Left hindlimb (tissue), 1 donor: ENCODE measurements around the gene FSTL5.

Experiments
- DNase-seq: peaks from one replicate; pipeline ENCODE4 v3.0.0-alpha.2; 2018

The FSTL5 gene

DNA sequence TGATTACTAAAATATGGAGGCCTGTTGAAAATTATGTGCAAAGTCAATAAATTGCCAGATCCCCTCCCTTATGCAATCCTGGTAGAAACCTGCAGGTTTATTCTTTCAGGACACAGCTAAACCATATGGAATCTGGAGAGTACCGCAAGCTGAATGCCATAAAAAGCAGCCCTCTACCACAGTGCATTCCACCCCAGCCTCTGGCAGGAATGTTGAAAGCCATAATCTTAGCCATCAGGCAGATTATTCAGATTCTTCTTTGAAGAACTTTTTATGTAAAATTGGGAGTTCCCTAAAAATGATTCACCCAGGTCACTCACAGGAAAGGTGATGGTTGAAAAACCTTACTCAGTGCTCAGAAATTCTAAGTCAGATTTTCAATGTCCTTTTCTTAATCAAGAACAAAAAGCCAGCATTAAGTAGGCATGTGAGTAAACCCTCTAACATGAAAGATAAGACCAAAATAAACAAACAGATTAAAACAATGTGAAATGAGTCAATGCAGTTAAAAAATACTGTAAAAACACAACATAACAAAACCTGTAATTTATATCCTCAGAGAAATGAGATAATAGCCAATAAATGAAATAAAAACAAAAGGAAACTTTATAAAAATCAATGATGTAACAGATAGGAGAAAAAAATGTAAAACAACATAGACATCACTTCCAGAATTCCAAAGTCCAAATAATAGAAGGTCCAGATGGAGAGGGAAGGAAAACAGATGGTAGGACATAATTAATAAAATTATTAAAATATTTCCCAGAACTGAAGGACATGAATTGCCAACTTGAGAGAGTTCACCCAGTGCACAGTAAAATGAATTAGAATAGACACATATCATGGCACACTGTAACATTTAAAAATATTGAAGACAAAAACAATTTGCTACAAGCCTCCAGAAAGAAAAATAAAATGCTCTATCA is 226.9 kb downstream of the FSTL5 start:
- DNase-seq = no peak

DNA sequence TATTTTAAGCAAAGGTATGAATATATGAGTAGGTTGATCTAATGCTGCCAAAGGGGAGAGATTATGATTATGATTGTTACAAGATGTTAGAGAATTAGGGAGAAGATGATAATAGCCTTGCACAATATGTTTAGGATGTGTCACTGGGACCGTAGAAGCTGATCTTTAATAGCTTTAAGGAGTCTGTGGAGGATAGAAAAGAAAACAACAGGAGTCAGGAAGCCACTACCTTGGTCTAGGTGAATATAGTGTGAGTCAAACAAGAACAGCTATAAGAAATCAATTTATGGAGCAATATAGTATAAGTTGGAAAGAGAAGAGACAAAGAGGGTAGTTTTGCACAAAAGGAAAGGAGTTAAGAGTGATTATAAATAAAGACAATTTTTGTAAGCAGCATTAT is 232.7 kb downstream of the FSTL5 start:
- no peak for DNase-seq

DNA sequence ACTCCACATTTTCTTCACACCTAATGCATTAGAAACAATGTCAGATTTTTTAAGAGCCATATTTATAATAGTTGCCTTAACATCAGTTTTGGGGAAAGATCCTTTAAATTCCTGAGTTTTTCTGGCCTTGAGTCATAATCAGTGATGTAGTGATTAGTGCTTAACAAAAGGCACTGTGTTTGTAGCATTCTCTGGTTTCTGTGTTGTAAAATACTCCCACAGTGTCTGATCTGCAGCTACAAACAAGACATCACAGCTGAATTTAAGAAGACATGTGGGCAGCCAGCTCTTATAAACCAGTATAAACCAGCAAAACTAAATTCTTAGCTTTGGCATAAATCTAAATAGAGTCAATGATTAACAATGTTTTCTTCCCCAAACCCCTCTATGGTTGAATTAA is 233.8 kb downstream of the FSTL5 start:
- DNase-seq = no peak

DNA sequence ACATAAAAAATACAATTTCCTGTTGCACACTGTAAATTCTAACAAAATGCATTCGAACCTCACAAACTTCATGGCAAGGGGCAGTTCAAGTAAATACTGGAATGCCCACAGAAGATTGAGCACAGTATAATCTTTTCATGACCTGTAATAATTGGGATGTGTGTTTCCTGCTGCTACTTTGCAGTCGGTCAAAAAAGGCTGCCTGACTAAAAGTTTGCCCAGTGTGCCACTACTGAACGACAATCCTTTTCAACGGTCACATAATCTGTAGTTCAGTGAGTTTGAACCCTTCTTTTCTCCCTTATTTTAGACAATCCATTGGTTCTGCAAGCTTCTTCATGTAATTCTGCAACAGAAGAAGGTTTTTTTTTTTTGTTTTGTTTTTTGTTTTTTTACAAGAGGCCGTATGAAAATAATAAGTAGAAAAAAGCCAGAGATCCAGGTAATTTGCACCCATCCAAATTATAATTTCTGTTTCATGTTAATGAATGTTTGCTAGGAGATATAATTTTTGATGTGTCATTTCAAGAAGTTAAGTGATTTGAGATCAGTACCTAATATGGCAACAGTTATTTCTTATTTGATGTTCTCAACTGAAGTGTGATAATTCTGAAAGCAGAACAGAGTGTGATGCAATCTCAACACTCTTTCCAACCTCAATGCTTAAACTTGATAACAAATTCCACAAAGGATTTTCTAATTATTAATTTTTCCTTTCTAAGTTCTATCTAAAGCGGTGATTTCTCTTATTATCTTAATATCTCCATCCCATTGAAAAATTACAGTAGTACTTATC is 237.6 kb downstream of the FSTL5 start:
- DNase-seq = no peak

DNA sequence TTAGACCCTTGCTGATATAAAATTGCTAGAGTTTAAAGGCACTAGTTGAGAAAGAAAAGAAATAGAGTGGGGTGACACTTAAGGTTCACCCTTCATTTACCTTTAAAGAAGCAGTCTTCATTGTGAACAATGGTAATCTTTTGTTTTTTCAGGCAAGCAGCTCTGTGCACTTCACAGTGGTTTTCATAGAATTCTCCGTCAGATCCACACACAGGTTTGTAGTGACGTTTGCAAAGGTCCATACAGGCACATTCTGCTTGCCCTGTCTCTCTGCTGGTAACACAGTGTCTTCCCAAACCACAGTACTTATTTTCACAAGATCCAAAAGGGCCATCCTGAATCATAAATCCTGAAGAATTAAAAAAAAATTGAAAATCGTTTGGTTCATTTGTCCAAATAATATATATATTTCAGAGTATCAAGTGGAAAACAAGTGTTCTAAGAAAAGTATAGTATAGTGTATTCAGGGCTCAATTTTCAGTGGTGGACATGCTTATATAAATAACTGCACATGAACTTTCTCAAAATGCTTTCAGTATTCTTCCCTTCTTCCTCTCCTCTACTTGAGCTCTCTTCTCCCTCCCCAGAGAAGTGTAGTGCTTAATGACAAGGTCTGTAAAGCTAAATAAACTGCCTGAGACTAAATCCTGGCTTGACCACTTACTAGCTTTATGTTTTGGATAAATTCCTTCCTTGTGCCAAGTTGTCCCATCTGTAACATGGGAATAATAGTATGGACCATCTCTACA is 243.3 kb downstream of the FSTL5 start:
- DNase-seq = no peak

DNA sequence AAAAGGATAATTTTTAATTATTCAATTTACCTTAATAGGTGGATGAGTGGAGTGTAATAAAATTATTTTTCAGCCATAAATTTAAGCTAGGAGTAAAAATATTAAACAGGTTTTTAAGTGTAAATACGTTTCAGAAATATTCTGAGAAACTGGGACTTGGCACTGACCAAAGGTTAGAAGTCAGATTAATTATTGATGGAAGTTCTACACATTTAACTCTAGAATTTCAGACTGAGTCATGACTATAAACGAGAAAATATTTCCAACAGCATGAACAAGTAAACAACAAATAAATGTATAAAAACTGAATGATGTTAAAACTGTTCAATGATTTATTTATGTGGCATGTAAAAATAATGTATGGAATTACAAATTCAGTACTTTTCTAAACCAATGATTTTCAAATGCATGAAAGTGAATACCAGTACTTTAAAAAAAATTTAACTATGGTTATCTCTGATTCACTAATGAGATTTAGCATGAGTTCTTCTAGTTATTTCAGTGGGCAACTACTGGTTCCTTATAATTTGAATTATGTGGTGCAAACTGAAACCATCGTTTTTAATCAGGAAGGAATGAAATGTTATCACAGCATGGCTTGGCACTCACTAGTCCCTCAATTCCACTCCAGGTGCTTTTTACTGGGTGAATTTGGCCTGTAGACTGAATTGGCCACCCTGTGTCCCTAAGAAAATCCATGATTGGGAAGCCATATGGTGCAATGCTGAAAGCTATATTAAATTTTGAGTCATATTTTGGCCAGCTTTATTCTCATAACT is 244.2 kb downstream of the FSTL5 start:
- no peak for DNase-seq

DNA sequence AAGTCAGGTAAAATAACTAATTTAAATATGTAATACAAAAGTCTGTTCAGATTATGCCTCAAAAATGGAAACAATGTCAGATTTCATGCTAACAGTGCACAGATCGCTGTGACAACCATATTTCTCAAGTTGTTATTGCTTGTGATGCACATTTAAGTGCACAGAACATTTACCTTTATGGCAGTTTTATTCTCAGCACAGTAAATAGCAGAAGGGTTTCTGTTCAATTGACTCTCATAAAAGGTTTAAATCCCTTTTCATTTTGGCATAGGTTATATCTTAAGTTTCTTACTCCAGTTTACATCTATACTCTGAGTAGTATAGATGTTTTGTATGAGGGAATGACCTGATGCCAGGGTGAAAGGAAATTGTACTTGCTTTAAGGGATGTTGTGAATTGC is 247.8 kb downstream of the FSTL5 start:
- no peak for DNase-seq

DNA sequence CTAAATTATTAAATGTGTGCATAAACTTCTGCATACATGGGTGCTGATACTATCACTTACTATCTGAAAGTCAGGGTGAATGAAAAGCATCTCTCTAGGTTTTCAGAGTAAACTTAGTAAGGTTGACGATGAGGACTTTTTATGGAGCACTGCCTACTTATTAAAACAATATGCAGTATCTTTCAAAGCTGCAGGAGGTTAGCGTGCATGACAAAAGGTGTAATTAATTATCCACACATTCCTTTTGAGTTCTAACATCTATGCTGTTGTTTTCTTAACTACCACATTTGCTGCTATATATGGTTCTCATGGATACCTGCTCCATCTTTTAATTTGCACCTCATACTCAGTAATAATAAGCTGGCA is 256.2 kb downstream of the FSTL5 start:
- no peak for DNase-seq

DNA sequence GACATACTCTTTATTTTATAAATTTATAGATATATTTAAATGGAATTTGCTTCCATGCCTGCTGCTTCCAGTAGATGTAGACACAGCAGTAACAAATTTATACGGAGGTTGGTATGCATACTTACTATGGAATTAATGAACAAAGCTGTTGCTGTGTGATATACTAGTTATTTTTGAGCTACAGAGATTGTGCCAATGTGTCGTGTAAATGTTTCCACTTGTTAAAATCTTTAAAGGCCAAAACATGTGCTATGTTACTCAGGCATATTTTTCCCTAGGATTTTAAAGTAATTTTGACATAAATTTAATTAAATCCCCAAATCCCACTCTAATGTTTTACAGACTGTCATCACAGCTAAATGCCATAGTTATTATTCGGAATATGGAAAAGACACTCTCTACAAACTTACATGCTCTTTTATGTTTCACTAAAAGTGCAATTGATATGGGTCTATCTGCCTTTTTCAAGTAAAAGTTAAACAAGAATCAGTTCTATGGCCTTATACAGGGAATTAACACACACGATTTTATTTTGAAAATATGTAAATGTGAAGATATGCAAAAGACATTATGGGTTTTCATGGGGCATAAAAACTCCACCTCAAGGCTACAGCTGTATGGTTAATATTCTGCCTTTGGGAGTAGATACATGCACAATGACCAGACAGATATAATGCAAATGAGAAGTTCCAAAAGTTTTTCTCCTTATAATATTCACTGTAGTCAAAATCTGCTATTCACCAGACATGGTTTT is 256.8 kb downstream of the FSTL5 start:
- DNase-seq = no peak

DNA sequence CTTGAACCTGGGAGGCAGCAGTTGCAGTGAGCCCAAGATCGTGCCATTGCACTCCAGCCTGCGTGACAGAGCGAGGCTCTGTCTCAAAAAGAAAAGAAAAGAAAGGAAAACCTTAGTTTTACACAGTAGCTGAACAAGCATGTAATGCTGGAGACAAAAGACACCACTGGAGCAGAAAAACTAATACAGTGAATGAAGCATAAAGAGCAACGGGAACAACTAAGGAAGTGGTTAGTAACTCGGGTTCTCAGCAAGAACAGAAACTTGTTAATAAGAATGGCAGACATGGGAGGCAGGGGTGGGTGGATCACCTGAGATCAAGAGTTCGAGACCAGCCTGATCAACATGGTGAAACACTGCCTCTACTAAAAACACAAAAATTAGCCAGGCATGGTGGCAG is 263.7 kb downstream of the FSTL5 start:
- DNase-seq = no peak

DNA sequence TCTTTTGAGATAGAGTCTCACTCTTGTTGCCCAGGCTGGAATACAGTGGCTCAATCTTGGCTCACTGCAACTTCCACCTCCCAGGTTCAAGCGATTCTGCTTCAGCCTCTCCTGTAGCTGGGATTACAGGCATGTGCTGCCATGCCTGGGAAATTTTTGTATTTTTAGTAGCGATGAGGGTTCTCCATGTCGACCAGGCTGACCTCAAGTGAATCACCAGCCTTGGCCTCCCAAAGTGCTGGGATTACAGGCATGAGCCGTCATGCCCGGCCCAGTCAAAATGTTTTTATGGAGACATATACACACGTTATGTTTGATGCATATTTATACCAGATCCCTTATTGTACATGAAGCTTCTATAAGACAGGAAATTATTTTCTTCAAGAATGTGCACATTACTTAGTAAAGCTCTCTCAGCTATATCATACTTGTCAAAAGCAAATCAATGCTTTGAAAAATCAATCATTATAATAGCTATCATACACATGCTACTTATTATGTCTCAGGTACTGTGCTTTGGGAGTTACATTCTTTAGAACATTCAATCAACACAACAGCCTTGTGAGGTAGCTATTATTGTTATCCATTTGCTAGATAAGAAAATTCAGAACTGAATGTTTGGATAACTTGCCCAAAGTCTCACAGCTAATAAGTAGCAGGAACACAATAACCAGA is 269.2 kb downstream of the FSTL5 start:
- DNase-seq = no peak

DNA sequence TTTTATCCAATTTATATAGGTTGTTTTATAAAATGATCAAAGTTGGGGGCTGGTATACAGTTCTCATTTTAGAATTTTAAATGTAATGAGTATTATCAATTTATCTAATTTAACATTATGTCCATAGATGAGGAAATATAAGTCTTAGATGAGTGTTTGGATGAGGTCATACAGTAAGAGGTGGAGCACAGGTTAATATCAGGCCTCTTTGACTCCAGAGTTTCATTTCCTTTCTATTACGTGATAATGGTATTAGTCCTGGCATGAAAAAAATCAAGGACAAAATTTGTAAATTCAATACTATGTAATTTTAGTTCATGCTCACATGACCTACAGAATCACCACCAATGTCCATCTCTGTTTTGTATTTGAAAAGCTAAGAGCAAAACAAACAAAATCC is 269.8 kb downstream of the FSTL5 start:
- DNase-seq = no peak

DNA sequence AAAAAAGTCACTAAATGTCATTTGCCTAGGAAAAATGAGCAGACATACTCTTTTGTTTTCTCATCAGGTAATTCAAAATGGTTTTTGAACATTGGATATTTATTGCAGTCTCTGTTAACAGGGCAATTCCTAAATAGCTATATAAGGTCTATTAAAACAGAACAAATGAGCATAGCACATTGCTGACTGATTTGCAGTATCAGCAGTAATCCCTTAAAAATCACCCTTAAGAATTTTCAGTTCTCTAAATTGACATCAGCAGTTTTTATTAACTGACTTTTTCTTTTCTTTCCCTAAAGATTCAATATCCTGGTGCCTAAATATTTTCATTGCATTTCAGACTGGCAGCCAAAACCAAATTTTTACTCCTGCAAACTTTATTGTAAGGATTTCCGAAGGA is 270.2 kb downstream of the FSTL5 start:
- DNase-seq = no peak

DNA sequence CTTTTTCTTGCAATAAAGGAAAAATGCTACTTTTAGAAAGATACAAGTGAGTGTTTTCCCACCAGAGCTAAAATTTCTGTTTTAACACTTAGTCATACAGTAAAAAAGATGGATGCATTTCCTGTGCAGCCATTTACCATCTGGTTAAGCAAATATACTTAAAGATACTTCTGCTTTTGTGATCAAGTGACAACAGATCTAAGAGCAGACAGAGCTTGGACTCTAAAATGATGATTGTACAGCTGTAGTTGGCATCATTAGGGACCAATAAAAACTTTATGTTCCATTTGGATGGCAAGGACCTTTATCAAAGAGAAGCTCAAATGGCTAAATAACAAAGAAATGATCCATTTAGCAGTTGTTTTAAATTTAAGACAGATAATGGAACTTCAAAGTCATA is 270.8 kb downstream of the FSTL5 start:
- DNase-seq = no peak

DNA sequence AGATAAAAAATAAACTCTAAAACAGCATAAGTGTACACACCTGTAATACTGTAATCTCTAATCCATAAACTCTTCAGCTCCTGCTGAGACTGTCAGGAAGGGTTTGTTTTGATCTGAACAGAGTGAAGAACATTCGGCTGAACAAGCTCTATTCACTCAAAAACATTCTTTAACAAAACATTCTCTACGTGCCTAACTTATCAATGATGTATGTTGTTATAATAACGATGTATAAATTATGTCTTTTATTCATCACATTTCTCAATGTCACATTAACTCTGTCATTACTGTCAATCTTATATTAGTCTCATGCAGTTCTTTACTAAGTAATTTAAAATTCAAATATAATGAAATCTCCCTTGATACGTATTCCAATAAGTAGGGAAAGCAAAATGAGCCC is 280.6 kb downstream of the FSTL5 start:
- no peak for DNase-seq

DNA sequence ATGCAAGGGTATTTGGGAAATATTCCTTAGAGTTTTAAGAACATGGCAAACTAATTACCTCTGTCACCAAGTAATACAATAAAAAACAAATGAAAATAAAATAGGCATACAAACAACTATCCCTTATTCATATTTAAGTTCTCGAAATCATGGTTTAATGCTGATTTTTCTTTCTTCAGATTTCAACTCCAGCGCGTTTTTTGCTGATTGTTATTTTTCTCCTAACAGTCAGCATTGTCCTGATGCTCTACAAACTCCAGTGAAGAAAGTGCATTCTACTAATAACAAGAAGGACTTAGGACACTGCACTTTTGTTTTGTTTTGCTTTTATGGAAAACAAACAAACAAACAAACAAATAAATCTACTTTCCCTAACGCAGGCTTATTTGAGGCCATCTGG is 282.4 kb downstream of the FSTL5 start:
- DNase-seq = no peak

DNA sequence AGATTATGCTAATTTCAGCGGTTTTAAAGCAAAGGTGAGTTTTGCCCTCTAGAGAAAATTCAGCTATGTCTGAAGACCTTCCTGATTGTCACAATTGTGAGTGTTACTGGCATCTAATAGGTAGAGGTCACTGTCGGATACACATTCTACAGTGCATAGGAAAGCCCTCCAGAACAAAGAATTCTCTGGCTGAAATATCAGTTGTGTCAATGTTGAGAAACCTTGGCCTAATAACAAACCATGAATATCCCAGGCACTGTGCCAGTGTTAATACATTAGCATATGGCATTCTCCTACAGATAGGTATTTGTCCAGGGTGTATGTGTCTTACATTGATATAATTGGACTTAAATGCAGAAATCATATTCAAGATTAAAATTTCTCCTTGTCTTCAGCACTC is 294.3 kb downstream of the FSTL5 start:
- no peak for DNase-seq

DNA sequence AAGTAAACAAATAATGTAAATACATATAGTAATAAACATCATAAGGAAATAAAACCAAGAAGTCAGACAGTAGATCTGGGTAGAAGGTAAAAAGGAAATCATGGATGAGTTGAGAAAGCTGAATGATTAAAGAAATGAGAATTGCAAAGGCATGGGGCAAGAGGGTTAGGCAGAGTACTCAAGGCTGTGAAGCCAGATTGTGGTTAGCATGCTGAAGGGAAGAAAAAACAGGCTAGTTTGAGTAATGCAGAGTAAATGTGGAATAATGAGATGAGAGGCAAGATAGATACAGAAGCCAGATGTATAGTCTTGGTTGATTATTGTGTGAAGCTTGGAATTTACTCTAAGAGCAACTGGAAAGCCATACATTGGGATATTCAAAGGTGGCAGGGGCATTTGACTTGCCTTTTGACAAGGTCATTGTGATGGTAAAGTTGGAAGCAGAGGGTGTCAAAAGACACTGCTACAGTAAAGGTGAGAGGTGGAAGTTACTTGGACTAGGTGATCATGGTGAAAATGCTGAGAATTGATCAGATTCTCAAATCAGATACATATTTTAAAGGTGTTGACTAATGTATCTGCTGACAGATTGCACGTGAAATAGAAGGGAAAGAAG is 307.0 kb downstream of the FSTL5 start:
- no peak for DNase-seq

DNA sequence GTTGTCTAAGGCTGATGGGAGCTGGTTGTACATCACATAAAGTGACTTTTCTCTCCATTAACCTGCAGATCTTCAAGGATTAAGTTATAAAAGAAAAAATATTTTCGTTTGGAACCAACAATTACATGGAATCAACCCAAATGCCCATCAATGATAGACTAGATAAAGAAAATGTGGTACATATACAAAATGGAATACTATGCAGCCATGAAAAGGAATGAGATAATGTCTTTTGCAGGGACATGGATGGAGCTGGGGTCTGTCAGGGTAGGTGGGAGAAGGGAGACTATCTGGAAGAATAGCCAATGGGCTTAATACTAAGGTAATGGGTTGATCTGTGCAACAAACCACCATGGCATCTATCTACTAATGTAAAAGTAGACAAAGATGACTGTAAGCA is 313.2 kb downstream of the FSTL5 start:
- no peak for DNase-seq

DNA sequence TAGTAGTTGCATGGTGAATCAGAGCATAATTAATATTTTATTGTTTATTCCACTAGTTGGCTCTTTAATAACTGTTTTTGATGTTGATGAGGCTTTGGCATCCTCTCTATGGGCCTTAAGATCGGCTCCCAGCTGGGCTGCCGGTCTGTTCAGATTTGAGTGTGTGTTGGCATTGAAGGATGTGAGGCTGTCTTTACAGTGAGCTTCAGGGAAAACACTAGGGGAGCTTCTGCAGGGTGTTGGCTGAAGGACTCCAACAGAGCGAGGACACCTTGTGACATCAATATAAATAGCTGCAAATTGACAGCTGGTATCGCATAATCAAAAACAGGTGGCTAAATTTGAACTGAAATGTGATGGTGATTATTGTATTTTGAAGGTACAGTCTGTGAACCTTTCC is 322.0 kb downstream of the FSTL5 start:
- DNase-seq = no peak

DNA sequence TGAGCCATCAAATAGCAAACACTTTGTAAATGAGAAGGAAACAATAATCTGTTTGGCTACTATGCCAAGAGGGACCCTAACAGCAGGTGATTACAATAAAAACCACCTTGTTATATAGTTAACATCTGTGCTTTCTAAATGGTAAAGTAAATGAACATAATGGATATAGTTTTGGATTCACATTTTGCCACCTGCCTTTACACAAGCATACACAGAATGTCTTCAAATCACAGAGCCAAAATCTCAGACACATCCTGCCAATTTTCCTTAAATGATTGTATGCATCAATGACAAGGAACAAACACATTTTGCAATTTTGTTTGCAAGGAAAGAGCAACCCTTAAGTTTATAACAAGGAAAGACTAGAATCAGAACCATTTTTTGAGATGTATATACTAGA is 334.2 kb downstream of the FSTL5 start:
- no peak for DNase-seq
